SU-DHL-6 (cell line): Measurements from ENCODE around the gene NEU1.

Experiments
- H2AFZ ChIP-seq: fragments of 200-600 bp; sonication (generic); 2 replicates; pipeline ENCODE4 v1.6.1; 2014; ENCODE audit warnings: low read depth, mild to moderate bottlenecking, moderate library complexity, mixed read lengths, antibody characterized with exemption, low read length; ENCODE audit not compliant: severe bottlenecking
- H3F3A ChIP-seq: fragments of 200-600 bp; shearing (Covaris generic); 2 replicates; pipeline ENCODE4 v1.6.0; 2016; ENCODE audit warnings: antibody characterized with exemption, mild to moderate bottlenecking; ENCODE audit not compliant: insufficient read depth
- H3K27ac ChIP-seq: fragments of 200-600 bp; sonication (generic); 2 replicates; pipeline ENCODE4 v1.5.1; 2016; ENCODE audit warnings: low read depth, mild to moderate bottlenecking, low read length, moderate library complexity, mixed read lengths
- H3K27me3 ChIP-seq: fragments of 200-600 bp; sonication (generic), shearing (Covaris generic); 2 replicates; pipeline ENCODE4 v1.6.0; 2014; ENCODE audit warnings: mild to moderate bottlenecking, low read length
- H3K36me3 ChIP-seq: fragments of 200-600 bp; sonication (generic); 2 replicates; pipeline ENCODE4 v1.6.1; 2014; ENCODE audit warnings: mild to moderate bottlenecking, low read length, mixed read lengths
- H3K4me2 ChIP-seq: fragments of 300-600, 200-600 bp; shearing (Covaris generic), sonication (generic); 2 replicates; pipeline ENCODE4 v1.6.0; 2014; ENCODE audit warnings: low read length, low read depth, mild to moderate bottlenecking; ENCODE audit not compliant: poor library complexity, severe bottlenecking
- H3K4me3 ChIP-seq: fragments of 200-600 bp; sonication (generic); 2 replicates; pipeline ENCODE4 v1.5.1; 2014; ENCODE audit warnings: antibody characterized with exemption, low read length, mild to moderate bottlenecking, mixed read lengths; ENCODE audit not compliant: insufficient read depth, poor library complexity, severe bottlenecking
- H3K79me2 ChIP-seq: fragments of 200-600 bp; sonication (generic); 2 replicates; pipeline ENCODE4 v1.6.1; 2014; ENCODE audit warnings: mild to moderate bottlenecking, low read length, moderate library complexity; ENCODE audit not compliant: insufficient read depth
- H3K9ac ChIP-seq: fragments of 200-600 bp; sonication (generic); 2 replicates; pipeline ENCODE4 v1.7.0; 2014; ENCODE audit warnings: mild to moderate bottlenecking, low read length
- H3K9me2 ChIP-seq: fragments of 200-600 bp; sonication (generic); replicated peaks from 2 replicates; pipeline ENCODE4 v1.6.1; 2014; ENCODE audit warnings: low read length; ENCODE audit not compliant: insufficient read depth
- H3K9me3 ChIP-seq: fragments of 200-600 bp; sonication (generic); 2 replicates; pipeline ENCODE4 v1.6.1; 2014; ENCODE audit warnings: low read length, mixed read lengths; ENCODE audit not compliant: insufficient read depth
- H4K20me1 ChIP-seq: fragments of 200-600 bp; sonication (generic); 2 replicates; pipeline ENCODE4 v1.6.1; 2014; ENCODE audit warnings: low read depth, mild to moderate bottlenecking, antibody characterized with exemption, low read length, moderate library complexity, mixed read lengths
- CTCF ChIP-seq: fragments of 200-600 bp; sonication (generic); IDR thresholded peaks from one replicate; pipeline ENCODE4 v1.5.1; 2017; ENCODE audit warnings: antibody characterized with exemption, mild to moderate bottlenecking, low read length, moderate library complexity; ENCODE audit not compliant: insufficient read depth, poor library complexity, severe bottlenecking
- EZH2phosphoT487 ChIP-seq: fragments of 200-600 bp; sonication (generic), shearing (Covaris generic); conservative IDR thresholded peaks from 2 replicates; pipeline ENCODE4 v1.6.1; 2018; ENCODE audit warnings: mild to moderate bottlenecking, antibody characterized with exemption, low read length, moderate library complexity, mixed read lengths

NEU1 gene

GRCh38 chr6:31876357-31876756 lies 13.7 kb upstream of the NEU1 start:
- no peaks in the 10 kb centered on the region for H3K9me2 ChIP-seq
- no peak overlapping the region for H3K9ac ChIP-seq
- TF ChIP-seq EZH2phosphoT487 (no peak), CTCF (no peak)
- no peaks in the 10 kb centered on the region for H4K20me1 ChIP-seq
- no peaks in the 10 kb centered on the region for H3K36me3 ChIP-seq
- H2AFZ ChIP-seq: no peak overlapping the region
- no peaks in the 10 kb centered on the region for H3K27me3 ChIP-seq
- no peaks in the 10 kb centered on the region for H3K9me3 ChIP-seq
- no peak overlapping the region for H3K27ac ChIP-seq
- no peak overlapping the region for H3K4me3 ChIP-seq
- H3K4me2 ChIP-seq: no peak overlapping the region
- H3F3A ChIP-seq: no peaks in the 10 kb centered on the region
- H3K79me2 ChIP-seq: no peaks in the 10 kb centered on the region

- no peaks in the 10 kb centered on the region for H3K9me3 ChIP-seq
Measured at GRCh38 chr6:31875877-31876276, 13.3 kb upstream of the NEU1 start.

GRCh38 chr6:31874836-31875572 lies 12.4 kb upstream of the NEU1 start:
- H3K79me2 ChIP-seq: no peaks in the 10 kb centered on the region
- no peak overlapping the region for H2AFZ ChIP-seq
- no peaks in the 10 kb centered on the region for H3F3A ChIP-seq
- no peaks in the 10 kb centered on the region for H4K20me1 ChIP-seq
- H3K9me3 ChIP-seq: no peaks in the 10 kb centered on the region
- H3K9ac ChIP-seq: no peak overlapping the region
- H3K4me3 ChIP-seq: no peak overlapping the region
- TF ChIP-seq EZH2phosphoT487 (no peak), CTCF (no peak)
- no peak overlapping the region for H3K27ac ChIP-seq
- no peaks in the 10 kb centered on the region for H3K9me2 ChIP-seq
- H3K4me2 ChIP-seq: no peak overlapping the region
- H3K36me3 ChIP-seq: no peaks in the 10 kb centered on the region
- H3K27me3 ChIP-seq: no peaks in the 10 kb centered on the region

More at GRCh38 chr6:31875877-31876276, 13.3 kb upstream of the NEU1 start:
- Histone ChIP-seq H3K79me2 (no peaks in the 10 kb centered on the region), H3K9ac (no peak overlapping the region), H3K27me3 (no peaks in the 10 kb centered on the region), H3K9me2 (no peaks in the 10 kb centered on the region), H3K27ac (no peak overlapping the region), H3F3A (no peaks in the 10 kb centered on the region), H2AFZ (no peak overlapping the region), H3K4me2 (no peak overlapping the region), H3K4me3 (no peak overlapping the region), H3K36me3 (no peaks in the 10 kb centered on the region), H4K20me1 (no peaks in the 10 kb centered on the region)
- TF ChIP-seq EZH2phosphoT487 (no peak), CTCF (no peak)
